NCI-H510A treated with DMSO at 0.1 percent for 48 hours (cell line): ENCODE results near the gene CTF1.

Experiments
- DNase-seq: peaks from one replicate; lab custom pipeline; 2025; lab: John Stamatoyannopoulos, UW

Gene CTF1

DNA sequence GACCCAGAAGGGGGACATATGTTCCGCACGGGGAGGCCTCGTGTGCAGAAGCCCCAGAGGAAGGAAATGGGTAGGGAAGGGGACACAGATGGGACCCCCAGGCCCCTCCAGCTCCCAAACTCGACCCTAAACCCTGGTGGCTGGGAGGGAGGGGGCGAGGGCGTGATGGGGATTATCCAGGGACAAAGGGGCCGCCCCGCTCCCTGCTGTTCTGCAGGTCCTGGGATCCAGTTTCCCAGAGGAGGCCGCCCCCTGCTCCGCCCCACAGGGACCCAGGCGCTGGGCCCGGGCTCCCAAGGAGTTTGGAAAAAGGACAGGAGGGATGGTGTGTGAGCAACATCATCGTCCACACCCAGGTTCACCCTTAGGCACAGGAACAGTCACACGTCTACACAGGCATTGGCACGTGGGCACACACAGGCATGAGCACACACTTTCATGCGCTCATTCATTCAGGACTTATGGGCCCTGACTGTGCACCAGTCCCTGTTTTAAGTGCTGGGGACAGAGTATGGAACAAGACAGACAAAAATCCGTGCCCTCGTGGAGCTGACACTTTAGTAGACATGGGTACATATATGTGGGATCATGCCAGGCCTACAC, 14.1 kb downstream of the CTF1 start:
- DNase-seq = no peak

DNA sequence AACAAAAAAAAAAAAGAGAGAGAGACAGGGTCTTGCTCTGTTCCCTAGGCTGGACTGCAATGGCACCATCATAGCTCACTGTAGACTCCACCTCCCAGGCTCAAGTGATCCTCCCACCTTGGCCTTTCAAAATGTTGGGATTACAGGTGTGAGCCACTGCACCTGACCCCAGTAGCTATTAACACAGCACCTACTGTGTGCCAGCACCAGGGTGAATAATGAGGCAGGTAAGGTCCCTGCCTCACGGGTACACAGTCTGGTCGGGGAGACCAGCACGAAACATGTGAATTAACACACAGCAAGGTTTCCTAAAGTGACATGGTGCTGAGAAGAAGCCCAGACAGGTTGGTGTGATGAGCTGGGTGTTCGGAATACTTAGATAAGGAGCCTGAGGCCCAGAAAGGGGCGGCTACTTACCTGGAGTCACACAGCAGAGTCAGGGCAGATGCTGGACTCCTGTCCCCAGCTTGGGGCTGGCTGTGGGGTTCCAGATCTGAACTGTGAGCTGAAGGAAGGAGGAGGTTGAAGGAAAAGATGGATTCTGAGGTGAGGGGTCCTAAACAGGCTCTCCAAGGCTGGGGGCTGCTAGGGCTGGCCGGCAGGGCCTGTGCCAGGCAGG, 16.5 kb downstream of the CTF1 start:
- DNase-seq = no peak

DNA sequence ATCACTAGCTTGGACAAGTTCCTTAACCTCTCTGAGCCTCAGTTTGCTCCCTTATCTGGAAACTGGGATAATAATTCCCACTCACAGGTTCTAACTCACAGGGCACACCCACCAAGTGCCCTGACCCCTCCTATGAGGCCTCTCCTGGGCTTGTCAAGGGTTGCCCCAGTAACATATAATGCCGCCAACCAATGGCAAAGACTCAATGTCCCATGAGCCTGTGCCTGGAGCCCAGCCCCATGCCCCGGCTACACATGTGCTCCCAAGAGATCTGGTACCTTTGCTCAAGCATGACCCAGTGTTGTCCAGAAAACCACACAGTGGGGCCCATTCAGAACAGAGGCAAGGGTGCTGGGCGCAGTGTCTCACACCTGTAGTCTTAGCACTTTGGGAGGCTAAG, 18.4 kb downstream of the CTF1 start:
- no peak for DNase-seq

DNA sequence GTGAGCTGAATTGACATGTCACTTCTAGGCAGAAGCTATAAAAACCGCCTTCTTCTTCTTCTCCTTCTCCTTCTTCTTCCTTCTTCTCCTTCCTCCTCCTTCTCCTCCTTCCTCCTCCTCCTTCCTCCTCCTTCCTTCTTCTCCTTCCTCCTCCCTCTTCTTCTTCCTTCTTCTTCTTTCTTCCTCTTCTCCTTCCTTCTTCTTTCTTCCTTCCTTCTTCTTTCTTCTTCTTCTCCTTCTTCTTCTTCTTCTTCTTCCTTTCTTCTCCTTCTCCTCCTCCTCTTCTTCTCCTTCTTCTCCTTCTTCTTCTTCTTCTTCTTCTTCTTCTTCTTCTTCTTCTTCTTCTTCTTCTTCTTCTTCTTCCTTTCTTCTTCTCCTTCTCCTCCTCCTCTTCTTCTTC, 22.2 kb downstream of the CTF1 start:
- DNase-seq = no peak

DNA sequence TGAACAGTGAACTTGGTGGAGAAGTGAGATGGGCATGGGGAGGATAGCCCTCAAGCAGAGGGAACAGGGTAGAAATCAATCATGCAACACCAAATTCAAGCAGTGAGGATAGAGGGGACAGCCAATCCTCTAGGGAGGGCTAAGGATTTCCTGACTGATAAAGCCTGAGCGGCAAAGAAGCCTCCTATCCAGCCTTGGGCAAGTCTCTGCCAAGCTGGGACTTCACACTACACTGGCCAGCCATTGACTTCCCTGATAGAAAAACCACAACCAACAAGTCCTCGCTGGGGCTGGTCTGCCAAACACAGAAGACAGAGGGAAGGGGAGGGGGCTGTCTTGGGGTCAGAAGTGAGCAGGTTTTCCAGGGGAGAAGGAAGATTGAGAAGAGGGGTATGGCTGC, 24.5 kb downstream of the CTF1 start:
- DNase-seq = no peak

DNA sequence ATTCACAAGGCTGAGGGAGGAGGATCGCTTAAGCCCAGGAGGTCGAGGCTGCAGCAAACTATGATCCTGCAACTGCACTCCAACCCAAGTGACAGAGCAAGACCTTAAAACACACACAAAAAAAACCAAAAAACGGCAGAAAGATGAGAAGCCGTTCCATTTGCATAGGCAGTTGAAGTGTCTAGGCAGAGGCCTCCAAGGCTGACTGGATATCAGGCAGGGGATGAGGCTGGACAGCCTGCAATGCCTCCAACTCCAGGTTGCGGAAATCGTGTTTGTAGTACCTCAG, 25.0 kb downstream of the CTF1 start:
- no peak for DNase-seq

DNA sequence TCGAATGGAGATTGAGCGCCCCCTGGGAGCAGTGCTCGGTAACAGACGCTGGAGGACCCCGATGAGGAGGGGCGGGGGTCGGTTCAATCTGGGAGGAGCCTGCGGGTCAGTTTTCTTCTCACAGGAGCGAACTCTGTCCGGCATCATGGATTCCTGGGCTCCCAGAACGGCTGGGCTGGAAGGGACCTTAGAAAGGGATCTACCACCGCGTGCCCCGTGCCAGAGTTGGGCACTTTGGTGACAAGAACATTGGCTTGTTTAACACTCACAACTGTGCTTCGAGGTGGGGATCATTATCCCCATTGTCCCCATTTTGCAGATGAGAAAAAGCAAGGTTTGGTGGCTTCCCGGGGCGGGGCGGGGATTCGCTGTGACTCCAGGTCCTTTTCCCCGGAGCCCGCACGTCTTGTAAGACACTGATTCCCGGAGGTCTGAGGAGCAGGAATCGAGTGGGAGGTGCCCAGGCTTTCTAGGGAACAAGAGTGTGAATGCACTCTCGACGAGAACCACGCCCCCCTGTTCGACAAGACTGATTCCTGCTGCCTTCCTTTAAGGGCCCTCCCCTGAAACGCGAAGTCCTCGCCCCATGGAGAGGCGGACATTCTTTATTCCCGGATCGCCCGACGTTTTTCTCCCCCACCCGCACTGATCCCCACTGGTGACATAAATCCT, 25.5 kb downstream of the CTF1 start:
- peak; percentile 70 for DNase-seq

DNA sequence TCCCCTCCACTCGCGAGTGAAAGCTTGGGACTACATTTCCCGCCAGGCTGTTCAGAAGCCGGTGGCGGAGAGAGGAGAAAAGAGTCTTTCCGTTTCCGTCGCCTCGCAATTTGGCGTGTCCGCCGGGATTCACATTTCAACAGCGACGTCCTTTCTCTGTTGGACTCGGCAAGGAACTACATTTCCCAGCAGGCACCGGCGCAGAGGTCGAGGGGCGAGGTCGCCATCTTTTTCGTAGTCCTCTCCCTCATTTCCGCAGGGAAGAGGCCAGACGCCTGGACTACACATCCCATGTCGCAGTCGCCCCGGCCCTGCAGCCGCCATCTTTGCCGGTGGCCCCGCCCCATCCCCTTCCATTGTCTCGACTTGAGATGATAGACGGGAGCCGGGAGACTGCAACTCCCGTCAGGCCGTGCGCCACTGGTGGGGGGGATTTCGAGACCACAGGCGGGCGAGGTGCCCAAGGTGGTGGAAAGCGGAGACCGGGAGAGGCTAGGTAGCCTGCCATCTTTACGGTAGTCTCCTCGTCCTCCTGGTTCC, 26.1 kb downstream of the CTF1 start:
- DNase-seq = peak; percentile 100

DNA sequence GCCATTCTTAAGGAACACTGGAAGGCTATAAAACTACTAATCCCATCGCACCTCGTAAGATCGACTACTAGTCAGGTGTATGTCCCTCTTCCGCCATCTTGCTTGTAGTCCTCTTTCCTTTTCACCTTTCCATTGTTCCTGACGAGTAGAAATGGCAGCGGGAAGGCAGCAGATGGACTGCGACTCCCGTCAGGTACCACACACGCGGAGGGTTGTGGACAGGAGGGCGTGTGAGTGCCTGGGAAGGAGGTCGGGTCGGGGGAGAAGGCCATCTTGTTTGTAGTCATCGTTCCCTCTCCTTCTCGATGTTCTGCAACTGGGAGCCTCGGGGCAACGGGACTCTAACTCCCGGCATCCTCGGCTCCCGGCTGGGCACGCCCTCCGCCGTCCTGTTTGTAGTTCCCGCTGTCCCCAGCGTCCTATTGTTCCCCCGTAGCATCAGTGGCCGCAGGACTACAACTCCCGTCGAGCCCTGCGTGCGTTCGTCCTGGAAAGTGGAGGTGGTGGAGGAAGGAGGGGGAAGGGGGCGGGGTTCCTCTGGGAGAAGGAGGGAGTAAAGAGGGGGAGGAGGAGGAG, 26.6 kb downstream of the CTF1 start:
- DNase-seq = peak; percentile 100

DNA sequence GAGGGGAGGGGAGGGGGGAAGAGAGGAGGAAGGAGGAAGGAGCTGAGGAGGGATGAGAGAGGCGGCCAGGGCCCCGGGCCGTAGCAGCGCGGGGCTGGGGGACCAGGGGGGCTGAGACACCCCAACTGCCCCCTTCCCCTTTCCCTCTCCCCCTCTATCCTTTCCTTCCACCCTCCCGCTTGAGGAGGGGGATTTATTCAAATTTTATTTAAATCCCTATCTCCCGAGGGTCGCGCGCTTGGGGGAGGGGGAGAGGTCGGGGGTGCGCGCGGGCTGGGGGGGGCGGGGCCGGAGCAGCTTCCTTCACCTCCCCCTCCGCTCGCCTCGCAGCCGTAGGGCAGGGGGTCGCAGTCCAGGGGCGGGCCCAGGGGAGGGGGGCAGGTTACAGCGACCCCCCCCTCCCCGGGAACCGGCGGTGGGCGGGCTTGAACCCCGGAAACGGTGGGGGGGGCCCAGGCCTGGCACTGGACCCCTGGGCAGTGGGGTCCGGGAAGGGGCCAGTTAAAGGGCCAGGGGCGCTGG, 27.2 kb downstream of the CTF1 start, which contains the start of gene FBXL19:
Gene FBXL19 (plus strand): TSS at position 19 of the 522 bp plus-strand sequence. CDS start 2,183 bp downstream, outside the sequence.
- no peak for DNase-seq

DNA sequence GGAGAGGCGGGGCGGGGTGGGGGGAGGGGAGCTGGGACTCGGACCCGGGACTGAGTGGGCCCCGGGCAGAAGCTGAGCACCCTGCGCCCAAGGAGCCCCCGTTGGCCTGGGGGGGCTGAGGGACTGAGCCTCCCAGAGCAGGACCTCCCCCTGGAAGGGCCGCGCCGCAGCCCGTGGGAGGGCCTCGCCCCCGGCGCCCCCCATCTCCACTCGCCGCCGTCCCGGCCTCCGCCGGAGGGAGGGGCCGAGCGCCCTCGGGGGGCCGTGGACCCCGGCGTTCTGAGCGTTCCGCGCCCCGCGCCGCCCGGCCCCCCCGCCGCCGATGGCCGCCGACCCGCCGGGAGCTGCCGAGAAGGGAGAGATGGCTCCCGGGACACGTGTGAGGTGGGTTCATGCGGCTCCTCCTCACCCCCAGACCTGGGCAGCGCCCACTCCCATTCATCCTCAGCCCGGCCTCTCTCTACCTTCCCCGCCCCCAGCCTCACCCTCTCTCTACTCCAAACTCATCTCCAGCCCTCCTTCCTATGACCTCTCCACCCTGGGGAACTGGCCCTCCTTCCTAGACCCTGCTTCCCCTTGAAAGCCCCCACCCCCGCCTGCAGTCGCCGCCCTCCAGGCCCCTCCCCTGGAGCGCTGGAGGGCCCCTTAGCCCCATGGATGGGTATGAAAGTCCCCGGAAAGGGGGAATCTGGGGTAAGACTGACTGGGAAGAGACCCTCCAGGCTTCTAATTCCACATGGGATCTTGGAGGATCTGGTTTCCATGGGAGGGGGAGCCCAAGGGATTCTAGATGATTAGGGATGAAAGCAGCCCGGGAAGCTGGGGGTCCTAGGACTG, 27.9 kb downstream of the CTF1 start:
- DNase-seq = no peak

DNA sequence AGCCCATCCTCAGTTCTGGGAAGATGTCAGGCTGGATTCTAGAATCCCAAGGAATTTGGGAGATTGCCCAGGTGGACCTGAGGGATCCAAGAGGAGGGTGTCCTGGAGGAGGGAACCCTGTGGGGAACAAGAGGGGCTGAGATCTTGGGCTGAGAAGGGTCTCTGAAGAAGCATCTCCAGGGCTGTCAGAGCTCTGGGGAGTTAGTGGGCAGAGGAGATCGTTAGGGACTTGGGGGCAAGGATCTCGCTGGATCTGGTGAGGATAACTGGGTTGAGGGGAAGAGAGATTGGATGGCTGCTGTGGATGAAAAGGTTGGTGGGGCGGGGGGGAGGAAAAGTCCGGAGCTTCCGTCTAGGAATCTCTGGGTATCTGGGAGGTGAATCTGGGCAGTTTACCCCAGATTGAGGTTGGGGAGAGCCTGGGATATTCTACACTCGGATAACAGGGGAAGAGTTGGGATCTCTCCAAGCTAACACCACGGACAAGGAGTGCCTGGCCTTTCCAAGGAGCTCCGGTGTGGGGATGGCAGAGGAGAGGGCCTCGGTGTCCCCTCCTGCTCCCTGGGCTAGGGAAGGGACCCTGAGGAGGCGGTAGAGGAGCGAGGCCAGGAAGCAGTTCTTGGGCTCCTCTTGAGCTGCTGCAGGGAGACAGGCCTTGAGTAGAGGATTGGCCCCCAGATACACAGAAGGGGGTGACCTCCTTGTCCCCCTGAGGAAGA, 28.7 kb downstream of the CTF1 start:
- no peak for DNase-seq

DNA sequence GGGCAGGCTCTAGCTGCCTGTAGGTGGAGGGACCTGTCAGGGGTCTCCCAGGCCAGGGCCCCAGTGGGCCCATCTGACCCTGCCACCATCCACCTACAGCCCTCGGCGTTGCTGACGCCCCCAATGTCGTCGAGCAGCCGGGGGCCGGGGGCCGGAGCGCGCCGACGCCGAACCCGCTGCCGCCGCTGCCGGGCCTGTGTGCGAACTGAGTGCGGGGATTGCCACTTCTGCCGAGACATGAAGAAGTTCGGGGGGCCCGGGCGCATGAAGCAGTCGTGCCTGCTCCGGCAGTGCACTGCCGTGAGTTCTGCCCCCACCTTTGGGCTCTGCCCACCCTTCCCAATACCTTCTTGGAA, 29.2 kb downstream of the CTF1 start:
- no peak for DNase-seq

DNA sequence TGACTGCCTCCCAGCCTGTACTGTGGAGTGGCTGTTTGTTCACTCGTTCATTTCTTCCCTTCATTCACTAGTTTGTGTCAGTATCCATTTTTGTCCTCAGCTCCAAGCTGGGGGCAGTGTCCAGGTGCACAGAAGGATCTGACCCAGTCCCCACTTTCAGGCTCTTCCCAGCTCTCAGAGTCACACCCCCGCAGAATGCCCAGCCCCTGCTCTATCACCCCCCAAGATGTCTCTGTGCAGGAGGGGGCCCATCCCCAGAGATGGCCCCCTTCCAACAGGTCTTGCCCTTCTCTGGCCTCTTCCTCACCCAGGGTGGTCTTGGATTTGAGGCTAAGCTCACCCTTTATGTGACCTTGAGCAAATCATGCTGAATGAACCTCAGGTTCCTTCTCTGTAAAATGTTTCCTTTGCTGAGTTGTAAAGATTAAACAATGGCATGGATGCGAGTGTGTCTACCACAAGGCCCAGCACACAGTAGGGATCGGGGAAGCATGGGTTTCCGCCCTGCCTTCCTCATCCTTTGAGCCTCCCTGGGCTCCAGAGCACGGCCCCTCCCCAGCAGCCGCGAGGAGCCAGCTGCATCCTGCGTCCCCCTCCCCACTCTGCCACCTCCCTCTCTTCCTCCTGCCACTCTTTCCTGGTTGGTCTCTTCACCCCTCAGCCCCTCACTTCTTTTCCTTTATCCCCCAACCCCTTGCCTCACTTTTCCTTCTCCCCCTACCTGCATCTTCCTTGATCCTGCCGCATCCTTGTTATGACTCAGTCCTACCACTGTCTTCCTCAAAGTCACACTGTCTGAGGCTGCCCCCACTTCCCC, 29.8 kb downstream of the CTF1 start:
- no peak for DNase-seq

DNA sequence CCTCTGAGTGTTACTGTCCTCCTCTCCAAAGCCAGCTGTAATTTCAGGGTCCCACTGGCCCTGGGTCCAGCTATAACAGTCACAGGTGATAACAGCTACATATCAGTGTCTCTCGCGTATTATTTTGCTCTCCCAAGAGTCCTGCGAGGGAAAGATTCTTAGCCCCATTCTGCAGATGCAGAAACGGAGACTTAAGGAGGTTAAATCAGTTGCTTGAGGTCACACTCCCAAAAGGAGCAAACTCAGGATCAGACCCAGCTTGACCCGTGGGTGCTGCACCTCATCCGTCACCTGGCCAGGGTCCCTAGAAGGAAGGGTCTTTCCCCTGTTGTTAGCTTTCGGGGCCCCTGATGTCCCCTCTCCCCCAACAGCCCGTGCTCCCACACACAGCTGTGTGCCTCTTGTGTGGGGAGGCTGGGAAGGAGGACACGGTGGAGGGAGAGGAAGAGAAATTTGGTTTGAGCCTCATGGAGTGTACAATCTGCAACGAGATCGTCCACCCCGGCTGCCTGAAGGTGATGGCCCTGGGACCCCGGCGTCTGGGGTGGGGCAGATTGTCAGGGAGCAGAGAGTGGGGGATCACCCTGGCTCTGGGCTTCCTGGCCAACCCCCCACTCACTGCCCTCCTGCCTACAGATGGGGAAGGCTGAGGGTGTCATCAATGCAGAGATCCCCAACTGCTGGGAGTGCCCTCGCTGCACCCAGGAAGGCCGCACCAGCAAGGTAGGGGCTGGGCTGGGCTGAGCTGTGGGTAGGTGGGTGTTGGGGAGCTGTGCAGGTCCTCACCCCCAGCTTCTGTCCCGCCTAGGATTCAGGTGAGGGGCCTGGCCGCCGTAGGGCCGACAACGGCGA, 30.7 kb downstream of the CTF1 start:
- no peak for DNase-seq

DNA sequence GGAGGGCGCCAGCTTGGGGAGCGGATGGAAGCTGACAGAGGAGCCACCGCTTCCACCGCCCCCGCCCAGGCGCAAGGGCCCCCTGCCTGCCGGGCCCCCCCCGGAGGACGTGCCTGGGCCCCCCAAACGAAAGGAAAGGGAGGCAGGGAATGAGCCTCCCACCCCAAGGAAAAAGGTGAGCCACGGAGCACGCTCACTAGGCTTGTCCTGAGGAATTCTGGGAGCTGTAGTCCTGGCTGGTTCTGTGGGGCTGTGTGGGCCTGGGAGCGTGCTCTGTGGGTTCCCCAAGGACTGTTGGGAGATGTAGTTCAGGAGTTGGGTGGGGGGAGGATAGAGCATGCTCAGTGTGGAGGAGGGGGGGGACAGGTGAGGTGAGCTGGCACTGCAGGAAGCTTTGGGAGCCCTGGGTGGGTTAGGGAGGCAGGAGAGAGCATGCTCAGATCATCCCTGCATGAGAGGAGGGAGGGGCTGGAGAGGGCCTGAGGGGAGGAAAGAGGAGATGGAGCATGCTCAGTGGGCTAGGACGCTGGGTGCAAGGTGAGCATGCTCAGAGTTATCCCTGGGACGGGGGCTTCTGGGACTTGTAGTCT, 31.5 kb downstream of the CTF1 start:
- DNase-seq = peak; percentile 58

DNA sequence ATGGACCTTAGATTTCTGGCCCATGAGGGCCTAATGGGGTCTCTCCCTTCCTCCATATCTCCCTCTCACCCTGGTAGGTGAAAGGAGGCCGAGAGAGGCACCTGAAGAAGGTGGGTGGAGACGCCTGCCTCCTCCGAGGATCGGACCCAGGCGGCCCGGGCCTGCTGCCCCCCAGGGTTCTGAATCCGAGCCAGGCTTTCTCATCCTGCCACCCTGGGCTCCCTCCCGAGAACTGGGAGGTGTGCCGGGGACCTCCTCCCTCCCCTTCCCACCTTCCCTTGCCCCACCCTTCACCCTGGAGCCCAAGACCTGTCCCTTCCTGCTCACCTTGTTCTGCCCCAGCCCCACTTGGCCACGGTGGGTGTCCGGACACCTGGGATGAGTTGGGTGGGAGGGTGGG, 32.0 kb downstream of the CTF1 start:
- no peak for DNase-seq

DNA sequence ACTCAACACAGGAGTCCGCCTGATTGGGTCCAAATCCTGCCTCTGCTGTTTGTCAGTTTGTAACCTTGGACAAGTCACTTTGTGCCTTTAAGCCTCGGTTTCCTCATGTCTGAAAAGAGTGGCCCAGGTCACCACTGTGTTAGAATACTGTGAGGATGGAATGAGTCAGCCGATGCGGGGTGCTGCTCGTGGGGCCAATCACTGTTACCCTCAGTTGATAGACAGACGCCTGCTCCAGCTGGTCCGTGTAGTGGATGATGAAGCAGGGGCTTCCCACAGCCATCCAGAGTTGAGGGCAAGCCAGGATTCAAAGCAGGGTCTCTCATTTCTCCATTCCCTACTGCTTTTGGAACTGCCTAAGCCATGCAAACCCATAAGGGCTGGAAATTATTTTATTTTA, 32.8 kb downstream of the CTF1 start:
- DNase-seq = no peak

DNA sequence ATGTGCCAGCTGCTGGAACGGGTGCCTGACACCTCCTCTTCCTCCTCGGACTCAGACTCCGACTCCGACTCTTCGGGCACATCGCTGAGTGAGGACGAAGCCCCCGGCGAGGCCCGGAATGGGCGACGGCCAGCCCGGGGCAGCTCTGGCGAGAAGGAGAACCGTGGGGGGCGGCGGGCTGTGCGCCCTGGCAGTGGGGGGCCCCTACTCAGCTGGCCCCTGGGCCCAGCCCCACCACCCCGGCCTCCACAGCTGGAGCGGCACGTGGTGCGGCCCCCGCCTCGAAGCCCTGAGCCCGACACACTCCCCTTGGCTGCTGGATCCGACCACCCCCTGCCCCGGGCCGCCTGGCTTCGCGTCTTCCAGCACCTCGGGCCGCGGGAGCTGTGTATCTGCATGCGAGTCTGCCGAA, 33.8 kb downstream of the CTF1 start:
- DNase-seq = no peak
